Upper lobe of left lung (tissue), 4 donors: ENCODE data around the gene AGTR1.

ENCODE experiments used
- CTCF ChIP-seq, 6 experiments: fragments of 450-650 bp in 4 of 6; fragments of 200-600 bp in 2 of 6; sonication (generic) in 2 of 6; IDR thresholded peaks; one replicate each; pipeline ENCODE4 v1.5.1; 2016 to 2019; ENCODE audit warnings: antibody characterized with exemption in 6 of 6
- POLR2A ChIP-seq, 4 donors: fragments of 450-650 bp; IDR thresholded peaks; one replicate each; pipeline ENCODE4 v1.5.1; 2016 to 2017; ENCODE audit warnings: antibody characterized with exemption in 4 of 4, mild to moderate bottlenecking in 2 of 4

- TF ChIP-seq CTCF (IDR thresholded peaks at IDR 0.05) (no peak), POLR2A (IDR thresholded peaks at IDR 0.05) (no peak)
Observed at GRCh38 chr3:148758303-148758884, 60.7 kb downstream of the AGTR1 start.
